Kidney epithelial cell (primary cell): ENCODE measurements around the gene CDC25C. TPM values are rescaled to one million over a fixed set of nuclear protein-coding genes. Genes with fewer than 3 reads are reported as not detected.

Source experiments
- DNase-seq: peaks from one replicate; pipeline ENCODE4 v3.0.0-alpha.2; 2010; ENCODE audit warnings: low read depth
- H3K27me3 ChIP-seq: 2 replicates; pipeline ENCODE4 v1.6.0; 2011; ENCODE audit warnings: low read length; ENCODE audit not compliant: control insufficient read depth, insufficient read depth
- H3K36me3 ChIP-seq: 2 replicates; pipeline ENCODE4 v1.5.1; 2011; ENCODE audit warnings: low read length; ENCODE audit not compliant: control insufficient read depth, insufficient read depth
- H3K4me3 ChIP-seq: 2 replicates; pipeline ENCODE4 v1.5.1; 2011; ENCODE audit warnings: low read depth, mild to moderate bottlenecking, control low read depth, low read length
- total RNA-seq: library from RNA; depleted of rRNA; stranded (reverse); fragments of >200 nt; gene quantifications from 2 replicates; pipeline ENCODE4 v1.2.3, GENCODE V29; 2015
- TF ChIP-seq, protein P1 (sequence below): IDR thresholded peaks from 2 replicates; pipeline ENCODE4 v1.5.1; 2011; ENCODE audit warnings: mild to moderate bottlenecking, moderate library complexity, low read length, control low read depth, inconsistent platforms; ENCODE audit not compliant: insufficient read depth, poor library complexity, severe bottlenecking

Gene CDC25C
- total RNA-seq, 1 donor from 2014 or later, result 2.0 TPM

GRCh38 chr5:138272681-138273080 is 58.9 kb downstream of the CDC25C start:
- Histone ChIP-seq H3K27me3 (peaks cover 16% of the 10 kb centered on the region), H3K4me3 (no peak overlapping the region), H3K36me3 (no peaks in the 10 kb centered on the region)
- no peak for DNase-seq
- TF ChIP-seq, protein P1, sequence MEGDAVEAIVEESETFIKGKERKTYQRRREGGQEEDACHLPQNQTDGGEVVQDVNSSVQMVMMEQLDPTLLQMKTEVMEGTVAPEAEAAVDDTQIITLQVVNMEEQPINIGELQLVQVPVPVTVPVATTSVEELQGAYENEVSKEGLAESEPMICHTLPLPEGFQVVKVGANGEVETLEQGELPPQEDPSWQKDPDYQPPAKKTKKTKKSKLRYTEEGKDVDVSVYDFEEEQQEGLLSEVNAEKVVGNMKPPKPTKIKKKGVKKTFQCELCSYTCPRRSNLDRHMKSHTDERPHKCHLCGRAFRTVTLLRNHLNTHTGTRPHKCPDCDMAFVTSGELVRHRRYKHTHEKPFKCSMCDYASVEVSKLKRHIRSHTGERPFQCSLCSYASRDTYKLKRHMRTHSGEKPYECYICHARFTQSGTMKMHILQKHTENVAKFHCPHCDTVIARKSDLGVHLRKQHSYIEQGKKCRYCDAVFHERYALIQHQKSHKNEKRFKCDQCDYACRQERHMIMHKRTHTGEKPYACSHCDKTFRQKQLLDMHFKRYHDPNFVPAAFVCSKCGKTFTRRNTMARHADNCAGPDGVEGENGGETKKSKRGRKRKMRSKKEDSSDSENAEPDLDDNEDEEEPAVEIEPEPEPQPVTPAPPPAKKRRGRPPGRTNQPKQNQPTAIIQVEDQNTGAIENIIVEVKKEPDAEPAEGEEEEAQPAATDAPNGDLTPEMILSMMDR, result no peak

GRCh38 chr5:138271281-138271680 is 60.3 kb downstream of the CDC25C start:
- no peak overlapping the region for H3K4me3 ChIP-seq
- no peaks in the 10 kb centered on the region for H3K36me3 ChIP-seq
- H3K27me3 ChIP-seq, result peaks cover 14% of the 10 kb centered on the region
- TF ChIP-seq, protein P1, result no peak
- no peak for DNase-seq

DNA sequence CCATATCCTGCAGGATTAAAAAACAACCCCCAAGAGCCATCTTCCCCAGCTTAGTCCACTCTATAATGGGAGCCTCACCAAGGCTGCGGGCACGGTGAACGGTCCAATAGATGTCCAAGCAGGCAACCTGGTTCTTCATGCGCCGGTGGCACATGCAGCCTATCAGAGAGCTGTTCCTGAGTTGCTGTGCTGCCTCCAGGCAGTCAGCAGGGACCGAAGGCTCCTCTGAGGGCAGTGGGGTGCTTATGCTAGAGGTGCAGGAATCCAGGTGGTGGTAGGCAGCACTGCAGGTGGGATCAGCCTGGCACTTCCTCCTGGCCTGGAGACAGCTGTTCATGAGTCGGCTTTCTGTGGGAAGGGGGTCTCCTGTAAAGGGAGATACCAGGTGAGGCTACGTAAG is 67.4 kb downstream of the CDC25C start:
- Histone ChIP-seq H3K4me3 (no peak overlapping the region), H3K27me3 (no peaks in the 10 kb centered on the region), H3K36me3 (no peaks in the 10 kb centered on the region)
- TF ChIP-seq, protein P1, result no peak
- no peak for DNase-seq

GRCh38 chr5:138263581-138263980 is 68.0 kb downstream of the CDC25C start:
- H3K36me3 ChIP-seq, result no peaks in the 10 kb centered on the region
- no peaks in the 10 kb centered on the region for H3K27me3 ChIP-seq
- TF ChIP-seq, protein P1, result no peak
- H3K4me3 ChIP-seq, result no peak overlapping the region
- no peak for DNase-seq

GRCh38 chr5:138258704-138259292 is 72.8 kb downstream of the CDC25C start:
- H3K36me3 ChIP-seq, result no peaks in the 10 kb centered on the region
- no peak for DNase-seq
- TF ChIP-seq, protein P1, result no peak
- H3K4me3 ChIP-seq, result no peak overlapping the region
- peaks cover 6% of the 10 kb centered on the region for H3K27me3 ChIP-seq

DNA sequence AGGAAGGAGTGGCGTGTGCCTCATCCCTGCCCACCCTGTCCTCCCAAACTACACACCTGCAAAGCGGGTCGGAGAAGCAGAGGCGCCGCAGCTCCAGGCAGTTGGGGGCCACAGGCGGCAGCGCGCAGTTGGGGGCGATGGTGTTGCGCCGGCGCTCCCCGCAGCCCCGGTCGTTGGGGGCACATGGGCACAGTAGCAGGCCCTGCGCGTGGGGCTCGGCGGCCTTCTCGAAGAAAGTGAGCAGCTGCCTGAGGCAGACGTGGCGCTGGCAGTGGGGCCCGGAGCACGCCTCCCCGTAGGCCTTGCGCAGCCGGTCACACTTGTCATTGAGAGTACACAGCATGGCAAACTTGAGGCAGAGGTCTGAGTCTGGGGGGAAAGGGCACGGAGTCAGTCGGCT is 74.0 kb downstream of the CDC25C start:
- no peaks in the 10 kb centered on the region for H3K36me3 ChIP-seq
- TF ChIP-seq, protein P1, result no peak
- H3K4me3 ChIP-seq, result no peak overlapping the region
- DNase-seq, result no peak
- peaks cover 9% of the 10 kb centered on the region for H3K27me3 ChIP-seq
